Motor neuron (in vitro differentiated cells): ENCODE results near the gene LMO7. TPM values are rescaled to one million over a fixed set of nuclear protein-coding genes. Genes with fewer than 3 reads are reported as not detected.

Source experiments
- ATAC-seq, 8 experiments: fragments of 200-7000 bp; cut with Tn5 transposase; replicated peaks in 6 of 8; 2 replicates each; pipeline ENCODE4 v1.8.0; 2021; ENCODE audit warnings: mild to moderate bottlenecking in 8 of 8, moderate library complexity in 8 of 8
- H3K27ac ChIP-seq, 2 donors: fragments of 250-450 bp; sonication (Bioruptor Pico); 2 replicates each; pipeline ENCODE4 v1.9.0; 2021; ENCODE audit warnings: antibody characterized with exemption in 2 of 2, mild to moderate bottlenecking in 2 of 2, moderate library complexity in 1 of 2
- H3K4me1 ChIP-seq, 2 donors: fragments of 250-450 bp; sonication (Bioruptor Pico); replicated peaks in 1 of 2; 2 replicates each; pipeline ENCODE4 v1.6.1; 2021; ENCODE audit warnings: antibody characterized with exemption in 2 of 2, mild to moderate bottlenecking in 2 of 2, moderate library complexity in 1 of 2
- H3K4me3 ChIP-seq, 5 donors: fragments of 250-450 bp; sonication (Bioruptor Pico); 2 replicates each; pipeline ENCODE4 v1.9.0; 2021; ENCODE audit warnings: antibody characterized with exemption in 5 of 5, mild to moderate bottlenecking in 5 of 5, moderate library complexity in 4 of 5
- WGBS, 10 experiments: fragments of 450-650 bp; shearing (Covaris generic); methylation state at CpG; one replicate each; pipeline ENCODE4 v1.0.0; 2022; 5-methylcytosine and 5-hydroxymethylcytosine counted together
- in situ Hi-C, 9 experiments: fragments of 400-800 bp; cut with MboI; loops; one replicate each; pipeline ENCODE4 v1.15.0; 2021; ENCODE audit warnings: low sequenced_read_pairs in 9 of 9, low pct_unique_long_range_greater_than_20kb in 2 of 9; ENCODE audit not compliant: unreplicated experiment in 9 of 9
- total RNA-seq, 8 experiments: library from RNA; unstranded; fragments of 300-600 nt; gene quantifications; 2 replicates each; pipeline versions ENCODE4 v1.2.3 to v1.2.4, GENCODE V29; 2022

LMO7 gene
- total RNA-seq, 8 experiments from 2014 or later: 3.5 to 1,519 (median 32.1) TPM

GRCh38 chr13:75811361-75811760, 175.2 kb downstream of the LMO7 start:
- WGBS, 10 experiments: 73 to 100% (median 91%) methylated on average over 2 to 5 of the region's 5 CpGs; no CpG with 5 or more reads in 1 of the 10 experiments
- Histone ChIP-seq H3K4me1 (peaks cover 0 to 1% of the 10 kb centered on the region in 2 donors), H3K4me3 (no peak overlapping the region), H3K27ac (no peak overlapping the region)
- no peak for ATAC-seq
- in situ Hi-C loops: loop anchor here in 1 of 9 experiments (25.0 kb wide), 1 partner anchor 124 kb away; no protein-coding TSS in a partner anchor

GRCh38 chr13:75811841-75812240, 175.7 kb downstream of the LMO7 start:
- Histone ChIP-seq H3K4me1 (no peaks in the 10 kb centered on the region), H3K27ac (no peak overlapping the region), H3K4me3 (no peak overlapping the region)
- 33 to 100% (median 41%) methylated on average over 1 of the region's 1 CpG; no CpG with 5 or more reads in 4 of the 10 experiments for WGBS, 10 experiments
- no peak for ATAC-seq
- in situ Hi-C loops: loop anchor here in 1 of 9 experiments (25.0 kb wide), 1 partner anchor 125 kb away; no protein-coding TSS in a partner anchor

- Histone ChIP-seq H3K4me1 (no peaks in the 10 kb centered on the region), H3K27ac (no peak overlapping the region), H3K4me3 (no peak overlapping the region)
- no peak for ATAC-seq
- WGBS, 10 experiments: 56 to 100% (median 86%) methylated on average over 1 to 6 of the region's 6 CpGs; no CpG with 5 or more reads in 1 of the 10 experiments
- in situ Hi-C loops: loop anchor here in 1 of 9 experiments (25.0 kb wide), 1 partner anchor 125 kb away; no protein-coding TSS in a partner anchor
Measured at GRCh38 chr13:75812751-75813181, 176.6 kb downstream of the LMO7 start.

- H3K4me1 ChIP-seq: no peaks in the 10 kb centered on the region
- ATAC-seq: peak in 2 of 8 experiments; percentile 3 to 5
- H3K4me3 ChIP-seq: no peak overlapping the region
- WGBS, 10 experiments: 40 to 100% (median 73%) methylated on average over 1 of the region's 3 CpGs; no CpG with 5 or more reads in 6 of the 10 experiments
- in situ Hi-C loops: loop anchor here in 1 of 9 experiments (25.0 kb wide), 1 partner anchor 126 kb away; no protein-coding TSS in a partner anchor
- H3K27ac ChIP-seq: no peak overlapping the region
Measured at GRCh38 chr13:75813323-75813722, 177.2 kb downstream of the LMO7 start.

GRCh38 chr13:75818179-75818967, 182.2 kb downstream of the LMO7 start:
- in situ Hi-C loops: loop anchor here in 1 of 9 experiments (25.0 kb wide), 1 partner anchor 131 kb away; no protein-coding TSS in a partner anchor
- ATAC-seq: peak in 3 of 8 experiments; percentile 4 to 65 (median 6)
- Histone ChIP-seq H3K4me1 (no peaks in the 10 kb centered on the region), H3K27ac (no peak overlapping the region), H3K4me3 (no peak overlapping the region)
- 10 to 87% (median 77%) methylated on average over 1 to 9 of the region's 9 CpGs for WGBS, 10 experiments

GRCh38 chr13:75818968-75819225, 182.8 kb downstream of the LMO7 start:
- in situ Hi-C loops: loop anchor here in 1 of 9 experiments (25.0 kb wide), 1 partner anchor 132 kb away; no protein-coding TSS in a partner anchor
- WGBS, 10 experiments: 60 to 100% (median 88%) methylated on average over 1 to 5 of the region's 5 CpGs; no CpG with 5 or more reads in 1 of the 10 experiments
- Histone ChIP-seq H3K27ac (no peak overlapping the region), H3K4me1 (no peaks in the 10 kb centered on the region), H3K4me3 (no peak overlapping the region)
- no peak for ATAC-seq

GRCh38 chr13:75825161-75825560, 189.0 kb downstream of the LMO7 start:
- peak in 3 of 8 experiments; percentile 7 to 13 (median 7) for ATAC-seq
- WGBS, 10 experiments: 59 to 90% (median 76%) methylated on average over 1 to 4 of the region's 4 CpGs
- H3K4me3 ChIP-seq: no peak overlapping the region
- in situ Hi-C loops: no loop called here
- no peaks in the 10 kb centered on the region for H3K4me1 ChIP-seq
- H3K27ac ChIP-seq: no peak overlapping the region

- Histone ChIP-seq H3K4me3 (no peak overlapping the region), H3K27ac (no peak overlapping the region), H3K4me1 (no peaks in the 10 kb centered on the region)
- ATAC-seq: peak in 2 of 8 experiments; percentile 4 to 7
- WGBS, 10 experiments: 83 to 100% (median 92%) methylated on average over 1 to 2 of the region's 2 CpGs; no CpG with 5 or more reads in 2 of the 10 experiments
- in situ Hi-C loops: no loop called here
Measured at GRCh38 chr13:75825594-75825993, 189.5 kb downstream of the LMO7 start.

GRCh38 chr13:75826391-75826790, 190.3 kb downstream of the LMO7 start:
- no peaks in the 10 kb centered on the region for H3K4me1 ChIP-seq
- no peak for ATAC-seq
- in situ Hi-C loops: no loop called here
- H3K27ac ChIP-seq: no peak overlapping the region
- WGBS, 10 experiments: 92 to 100% (median 100%) methylated on average over 2 to 5 of the region's 5 CpGs; no CpG with 5 or more reads in 5 of the 10 experiments
- no peak overlapping the region for H3K4me3 ChIP-seq

- 83 to 100% (median 100%) methylated on average over 1 of the region's 1 CpG; no CpG with 5 or more reads in 1 of the 10 experiments for WGBS, 10 experiments
Measured at GRCh38 chr13:75829830-75830229, 193.7 kb downstream of the LMO7 start.

GRCh38 chr13:75830842-75831241, 194.7 kb downstream of the LMO7 start:
- 43 to 100% (median 88%) methylated on average over 1 of the region's 1 CpG; no CpG with 5 or more reads in 3 of the 10 experiments for WGBS, 10 experiments
- ATAC-seq: no peak
- Histone ChIP-seq H3K4me1 (no peaks in the 10 kb centered on the region), H3K4me3 (no peak overlapping the region), H3K27ac (no peak overlapping the region)
- in situ Hi-C loops: no loop called here

More at GRCh38 chr13:75829830-75830229, 193.7 kb downstream of the LMO7 start:
- Histone ChIP-seq H3K27ac (no peak overlapping the region), H3K4me1 (no peaks in the 10 kb centered on the region), H3K4me3 (no peak overlapping the region)
- ATAC-seq: no peak
- in situ Hi-C loops: no loop called here

- Histone ChIP-seq H3K4me3 (no peak overlapping the region), H3K27ac (no peak overlapping the region), H3K4me1 (no peaks in the 10 kb centered on the region)
- in situ Hi-C loops: no loop called here
- no peak for ATAC-seq
Measured at GRCh38 chr13:75831389-75831788, 195.3 kb downstream of the LMO7 start.

GRCh38 chr13:75832812-75833211, 196.7 kb downstream of the LMO7 start:
- no peak for ATAC-seq
- Histone ChIP-seq H3K4me3 (no peak overlapping the region), H3K4me1 (no peaks in the 10 kb centered on the region), H3K27ac (no peak overlapping the region)
- in situ Hi-C loops: no loop called here
- WGBS, 10 experiments: 81 to 100% (median 93%) methylated on average over 3 to 5 of the region's 5 CpGs; no CpG with 5 or more reads in 3 of the 10 experiments
